OCI-LY1 (cell line): ENCODE measurements around the gene NELL1.

Source experiments
- EZH2 ChIP-seq: fragments of 200-600 bp; sonication (generic), shearing (Covaris generic); IDR thresholded peaks from 2 replicates; pipeline ENCODE4 v1.8.0; 2017; ENCODE audit warnings: borderline replicate concordance, mixed run types, mild to moderate bottlenecking, antibody characterized with exemption, low read length, moderate library complexity, mixed read lengths
- TF ChIP-seq, protein P1 (sequence below): fragments of 200-600 bp; sonication (generic), shearing (Covaris generic); IDR thresholded peaks from 2 replicates; pipeline ENCODE4 v1.5.1; 2017; ENCODE audit warnings: mild to moderate bottlenecking, antibody characterized with exemption, low read length, moderate library complexity, mixed read lengths

DNA sequence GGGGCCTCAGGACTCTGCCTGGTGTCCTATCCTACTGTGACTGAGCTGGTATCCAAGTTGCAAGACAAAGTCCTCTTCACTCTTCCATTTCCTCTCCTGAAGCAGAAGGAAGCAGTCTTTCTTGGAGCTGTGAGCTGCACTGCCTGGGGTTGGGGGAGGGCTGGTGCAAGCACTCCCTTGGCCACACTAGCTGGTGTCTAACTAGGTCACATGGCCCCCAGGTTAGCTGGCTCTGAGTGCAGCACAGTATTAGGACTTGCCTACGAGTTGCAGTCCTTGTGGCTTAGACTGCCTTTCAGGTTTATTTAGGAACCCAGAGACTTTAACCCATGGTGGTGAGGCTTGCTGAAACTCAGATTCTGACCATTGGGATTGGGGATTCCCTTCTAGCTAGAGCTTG is 138.9 kb downstream of the NELL1 start:
- TF ChIP-seq, protein P1, sequence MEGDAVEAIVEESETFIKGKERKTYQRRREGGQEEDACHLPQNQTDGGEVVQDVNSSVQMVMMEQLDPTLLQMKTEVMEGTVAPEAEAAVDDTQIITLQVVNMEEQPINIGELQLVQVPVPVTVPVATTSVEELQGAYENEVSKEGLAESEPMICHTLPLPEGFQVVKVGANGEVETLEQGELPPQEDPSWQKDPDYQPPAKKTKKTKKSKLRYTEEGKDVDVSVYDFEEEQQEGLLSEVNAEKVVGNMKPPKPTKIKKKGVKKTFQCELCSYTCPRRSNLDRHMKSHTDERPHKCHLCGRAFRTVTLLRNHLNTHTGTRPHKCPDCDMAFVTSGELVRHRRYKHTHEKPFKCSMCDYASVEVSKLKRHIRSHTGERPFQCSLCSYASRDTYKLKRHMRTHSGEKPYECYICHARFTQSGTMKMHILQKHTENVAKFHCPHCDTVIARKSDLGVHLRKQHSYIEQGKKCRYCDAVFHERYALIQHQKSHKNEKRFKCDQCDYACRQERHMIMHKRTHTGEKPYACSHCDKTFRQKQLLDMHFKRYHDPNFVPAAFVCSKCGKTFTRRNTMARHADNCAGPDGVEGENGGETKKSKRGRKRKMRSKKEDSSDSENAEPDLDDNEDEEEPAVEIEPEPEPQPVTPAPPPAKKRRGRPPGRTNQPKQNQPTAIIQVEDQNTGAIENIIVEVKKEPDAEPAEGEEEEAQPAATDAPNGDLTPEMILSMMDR: no peak
- no peak for TF ChIP-seq EZH2
